HS-27A (cell line): ENCODE results near the gene CNPPD1.
A peak's percentile ranks its signal among the peaks of the same experiment; 100 is the strongest.
"Not testable (repeated sequence)": the region's sequence is repeated elsewhere in the genome, so short reads cannot be mapped to it uniquely, and the experiment has no call there.

Experiments used
- DNase-seq: peaks from one replicate; pipeline ENCODE4 v3.0.0-alpha.2; 2012; ENCODE audit warnings: low read depth, missing footprints

CNPPD1 gene

DNA sequence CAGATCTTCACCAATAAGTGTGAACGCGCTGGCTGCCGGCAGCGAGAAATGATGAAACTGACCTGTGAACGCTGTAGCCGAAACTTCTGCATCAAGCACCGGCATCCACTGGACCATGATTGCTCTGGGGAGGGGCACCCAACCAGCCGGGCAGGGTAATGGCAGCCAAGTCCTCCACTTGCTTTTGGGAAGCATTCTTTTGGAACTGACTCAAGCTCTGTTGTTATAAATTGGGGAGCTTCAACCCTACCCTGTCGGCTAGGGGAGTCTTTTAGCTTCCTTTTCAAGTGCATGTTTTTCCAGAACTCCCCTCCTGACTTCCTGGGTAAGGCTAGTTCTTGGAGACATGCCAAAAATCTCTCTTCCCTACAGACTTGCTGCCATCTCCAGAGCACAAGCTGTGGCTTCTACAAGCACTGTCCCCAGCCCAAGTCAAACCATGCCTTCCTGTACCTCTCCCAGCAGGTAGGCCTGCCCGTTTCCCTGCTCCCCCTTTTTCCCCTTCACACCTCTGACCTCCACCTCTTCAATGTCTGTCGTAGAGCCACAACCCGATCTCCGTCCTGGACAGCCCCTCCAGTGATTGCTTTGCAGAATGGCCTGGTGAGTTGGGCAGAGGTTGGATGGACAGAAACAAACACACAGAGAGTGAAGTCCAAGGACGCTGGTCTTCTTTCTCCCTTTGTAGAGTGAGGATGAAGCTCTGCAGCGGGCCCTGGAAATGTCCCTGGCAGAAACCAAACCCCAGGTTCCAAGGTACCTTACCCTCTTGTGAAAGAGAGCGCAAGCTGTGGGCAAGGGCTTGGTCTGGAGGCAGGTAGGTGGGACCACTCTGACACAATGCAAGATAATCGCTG lies 31.4 kb upstream of the CNPPD1 start:
- no peak for DNase-seq

- DNase-seq: no peak
Observed at GRCh38 chr2:219207134-219207883, 30.6 kb upstream of the CNPPD1 start.

GRCh38 chr2:219206328-219207133 lies 29.8 kb upstream of the CNPPD1 start, which contains the start of gene ZFAND2B:
Gene ZFAND2B (plus strand): TSS chr2:219206782. CDS start chr2:219206988, 206 bp downstream.
- peak; percentile 47 for DNase-seq

DNA sequence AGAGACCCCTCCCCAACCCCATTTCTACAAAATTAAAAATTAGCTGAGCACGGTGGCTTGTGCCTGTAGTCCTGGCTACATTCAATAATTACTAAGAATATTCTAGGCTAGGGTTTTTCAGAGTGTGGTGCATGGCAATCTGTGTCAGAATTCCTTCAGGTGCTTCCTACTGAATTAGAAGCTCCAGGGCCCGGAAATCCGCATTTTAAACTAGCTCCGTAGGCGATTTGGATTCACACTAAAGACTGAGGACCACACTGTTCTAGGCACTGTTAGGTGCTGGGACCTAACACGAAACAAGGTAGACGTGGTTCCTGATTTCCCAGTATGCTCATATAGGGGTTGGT lies 29.2 kb upstream of the CNPPD1 start:
- no peak for DNase-seq

- no peak for DNase-seq
Observed at GRCh38 chr2:219205165-219205538, 28.4 kb upstream of the CNPPD1 start.

DNA sequence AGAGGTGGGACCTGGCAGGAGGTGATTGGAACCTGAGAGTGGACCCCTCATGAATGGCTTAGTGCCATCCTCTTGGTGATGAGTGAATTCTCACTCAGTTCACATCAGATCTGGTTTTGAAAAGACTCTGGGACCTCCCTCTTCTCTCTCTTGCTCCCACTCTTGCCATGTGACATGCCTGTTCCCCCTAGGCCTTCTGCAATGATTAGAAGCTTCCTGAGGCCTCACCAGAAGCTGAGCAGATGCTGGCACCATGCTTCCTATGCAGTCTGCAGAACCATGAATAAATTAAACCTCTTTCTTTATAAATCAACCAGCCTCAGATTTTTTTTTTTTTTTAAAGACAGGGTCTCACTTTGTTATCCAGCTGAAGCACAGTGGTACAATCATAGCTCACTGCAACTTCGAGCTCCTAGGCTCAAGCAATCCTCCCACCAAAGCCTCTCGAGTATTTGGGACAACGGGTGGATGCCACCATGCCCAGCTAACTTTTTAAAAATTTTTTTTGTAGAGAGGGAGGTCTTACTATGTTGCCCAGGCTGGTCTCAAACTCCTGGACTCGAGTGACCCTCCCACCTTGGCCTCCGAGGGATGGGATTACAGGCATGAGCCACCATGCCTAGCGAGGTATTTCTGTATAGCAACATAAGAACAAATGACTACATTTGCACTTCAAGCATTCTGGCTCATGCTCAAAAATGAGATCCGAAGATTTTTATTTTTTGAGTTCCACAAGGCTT lies 27.9 kb upstream of the CNPPD1 start:
- DNase-seq: no peak

- not testable (repeated sequence) for DNase-seq
Observed at GRCh38 chr2:219201331-219201730, 24.6 kb upstream of the CNPPD1 start.

- DNase-seq: not testable (repeated sequence)
Observed at GRCh38 chr2:219200502-219201326, 24.0 kb upstream of the CNPPD1 start.

GRCh38 chr2:219199470-219200211 lies 22.9 kb upstream of the CNPPD1 start:
- no peak for DNase-seq

DNA sequence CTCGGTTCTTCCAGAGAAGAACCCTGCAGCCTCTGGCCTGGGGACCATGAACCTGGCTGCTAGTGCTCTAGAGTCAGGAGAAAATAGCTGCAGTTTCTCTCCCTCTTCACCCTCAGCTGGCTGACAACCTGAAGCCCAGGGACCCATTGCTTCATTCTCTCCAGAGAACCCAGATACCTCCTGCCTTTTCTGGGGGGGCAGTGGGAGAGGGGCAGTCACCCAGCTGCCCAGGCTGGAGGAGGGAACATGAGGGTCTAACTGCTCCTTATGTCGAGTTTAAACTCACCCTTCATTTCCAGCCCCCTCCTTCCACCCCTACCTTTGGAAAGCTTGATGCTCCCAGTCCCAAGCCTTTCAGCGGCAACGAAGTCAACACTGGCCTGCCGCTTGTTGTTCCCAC lies 22.2 kb upstream of the CNPPD1 start:
- DNase-seq: no peak

- DNase-seq: no peak
Observed at GRCh38 chr2:219197388-219197787, 20.7 kb upstream of the CNPPD1 start.

DNA sequence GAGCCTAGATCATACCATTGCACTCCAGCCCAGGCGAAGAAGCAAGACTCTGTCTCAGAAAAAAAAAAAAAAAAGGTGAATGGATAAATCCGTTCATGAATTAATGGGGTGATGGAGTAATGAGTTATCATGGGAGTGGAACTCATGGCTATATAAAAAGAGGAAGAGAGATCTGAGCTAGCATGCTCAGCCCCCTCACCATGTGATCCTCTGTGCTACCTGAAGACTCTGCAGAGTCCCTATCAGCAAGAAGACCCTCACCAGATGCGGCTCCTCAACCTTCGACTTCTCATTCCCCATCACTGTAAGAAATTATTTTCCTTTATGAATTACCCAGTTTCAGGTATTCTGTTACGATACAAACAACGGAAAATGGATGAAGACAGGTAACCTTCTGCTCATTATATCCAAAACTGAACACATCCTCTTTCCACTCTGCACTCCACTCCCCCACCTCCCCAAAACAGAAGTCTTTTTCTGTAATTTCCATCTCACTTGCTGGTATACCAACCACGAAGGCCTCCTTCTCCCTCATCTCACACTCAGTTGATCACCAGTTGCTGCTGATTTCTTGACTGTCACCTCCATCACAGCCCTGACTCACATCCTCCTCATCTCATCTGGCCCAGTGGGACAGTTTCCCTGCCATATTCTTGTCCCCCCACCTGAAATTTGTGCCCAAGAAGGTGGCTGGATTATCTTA lies 10.2 kb upstream of the CNPPD1 start:
- DNase-seq: no peak

GRCh38 chr2:219184121-219184520 lies 7.4 kb upstream of the CNPPD1 start:
- no peak for DNase-seq

DNA sequence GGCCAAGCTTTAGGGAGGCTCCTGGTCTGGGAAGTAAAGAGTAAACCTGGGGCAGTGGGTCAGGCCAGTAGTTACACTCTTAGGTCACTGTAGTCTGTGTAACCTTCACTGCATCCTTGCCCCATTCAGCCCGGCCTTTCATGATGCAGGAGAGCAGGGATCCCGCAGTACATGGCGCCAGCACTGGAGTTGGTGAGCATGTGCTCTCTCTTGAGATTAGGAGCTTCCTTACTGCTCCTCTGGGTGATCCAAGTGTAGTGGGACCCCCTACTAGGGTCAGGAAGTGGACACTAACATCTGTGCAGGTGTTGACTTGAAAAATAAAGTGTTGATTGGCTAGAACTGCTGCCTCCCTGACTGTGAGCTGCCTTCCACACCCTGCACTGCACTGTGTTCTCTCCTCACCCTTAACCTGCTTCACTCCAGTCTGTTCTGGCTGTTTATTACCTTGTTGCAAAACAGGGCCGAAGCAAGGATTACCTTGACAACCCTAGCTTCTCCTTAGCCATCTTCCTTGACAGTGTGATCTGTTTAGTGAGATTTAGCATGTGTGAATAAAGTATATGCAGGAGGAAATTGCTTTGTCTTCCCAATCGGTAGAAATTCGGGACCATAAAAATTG lies 6.5 kb upstream of the CNPPD1 start:
- no peak for DNase-seq

DNA sequence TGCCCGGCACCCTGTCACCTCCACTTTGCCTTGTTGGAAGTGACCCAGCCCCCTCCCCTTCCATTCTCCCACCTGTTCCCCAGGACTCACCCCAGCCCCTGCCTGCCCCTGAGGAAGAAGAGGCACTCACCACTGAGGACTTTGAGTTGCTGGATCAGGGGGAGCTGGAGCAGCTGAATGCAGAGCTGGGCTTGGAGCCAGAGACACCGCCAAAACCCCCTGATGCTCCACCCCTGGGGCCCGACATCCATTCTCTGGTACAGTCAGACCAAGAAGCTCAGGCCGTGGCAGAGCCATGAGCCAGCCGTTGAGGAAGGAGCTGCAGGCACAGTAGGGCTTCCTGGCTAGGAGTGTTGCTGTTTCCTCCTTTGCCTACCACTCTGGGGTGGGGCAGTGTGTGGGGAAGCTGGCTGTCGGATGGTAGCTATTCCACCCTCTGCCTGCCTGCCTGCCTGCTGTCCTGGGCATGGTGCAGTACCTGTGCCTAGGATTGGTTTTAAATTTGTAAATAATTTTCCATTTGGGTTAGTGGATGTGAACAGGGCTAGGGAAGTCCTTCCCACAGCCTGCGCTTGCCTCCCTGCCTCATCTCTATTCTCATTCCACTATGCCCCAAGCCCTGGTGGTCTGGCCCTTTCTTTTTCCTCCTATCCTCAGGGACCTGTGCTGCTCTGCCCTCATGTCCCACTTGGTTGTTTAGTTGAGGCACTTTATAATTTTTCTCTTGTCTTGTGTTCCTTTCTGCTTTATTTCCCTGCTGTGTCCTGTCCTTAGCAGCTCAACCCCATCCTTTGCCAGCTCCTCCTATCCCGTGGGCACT lies 5.8 kb upstream of the CNPPD1 start:
- no peak for DNase-seq

DNA sequence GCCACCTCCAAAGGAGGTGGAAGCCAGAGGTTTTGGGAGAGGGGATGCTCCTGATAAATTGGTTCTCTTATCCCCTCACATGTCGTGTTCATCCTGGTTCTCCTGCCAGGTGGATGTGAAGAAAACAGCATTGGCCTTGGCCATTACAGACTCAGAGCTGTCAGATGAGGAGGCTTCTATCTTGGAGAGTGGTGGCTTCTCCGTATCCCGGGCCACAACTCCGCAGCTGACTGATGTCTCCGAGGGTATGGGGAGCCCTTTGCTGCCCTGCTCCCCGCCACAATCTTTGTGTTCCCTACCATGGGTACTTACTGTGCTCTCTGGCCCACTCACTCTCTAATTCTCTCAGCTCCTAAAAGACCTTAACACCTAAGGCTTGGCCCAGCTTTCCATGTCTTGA lies 4.8 kb upstream of the CNPPD1 start:
- no peak for DNase-seq

DNA sequence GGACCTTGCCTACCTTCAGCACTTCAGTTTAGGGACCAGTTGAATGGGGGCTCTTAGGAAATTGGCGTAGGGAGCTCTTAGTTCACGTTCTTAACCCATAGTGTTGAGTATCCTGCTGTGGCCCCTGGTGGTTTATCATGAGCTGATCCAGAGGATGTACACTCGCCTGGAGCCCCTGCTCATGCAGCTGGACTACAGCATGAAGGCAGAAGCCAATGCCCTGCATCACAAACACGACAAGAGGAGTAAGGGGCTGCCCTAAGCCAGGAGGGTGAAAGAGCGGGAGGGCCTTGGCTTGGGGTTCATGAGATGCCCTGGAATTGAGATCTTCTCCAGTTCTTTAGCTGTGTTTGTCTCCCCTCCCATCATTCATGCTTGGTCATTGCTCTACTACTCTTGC lies 4.2 kb upstream of the CNPPD1 start:
- no peak for DNase-seq
